Measurements from ENCODE around the gene ZDHHC14.

- TF ChIP-seq CTCF (IDR thresholded peaks at IDR 0.05) = no peak
- no peak for TF ChIP-seq POLR2A (IDR thresholded peaks at IDR 0.05)
Measured at GRCh38 chr6:157631838-157632614, 251.0 kb downstream of the ZDHHC14 start.

All from body of pancreas (tissue), 4 donors.